Spinal cord (tissue), 10 donors: Measurements from ENCODE around the gene TOM1L1. TPM values are rescaled to one million over a fixed set of nuclear protein-coding genes. Genes with fewer than 3 reads are reported as not detected.

ENCODE experiments used
- DNase-seq, 6 donors: peaks; one replicate each; pipeline versions ENCODE4 v3.0.0 to v3.0.0-alpha.2; 2013 to 2015; ENCODE audit warnings: low spot score in 6 of 6, low read depth in 4 of 6
- H3K27ac ChIP-seq: one replicate; pipeline ENCODE4 v1.5.1; 2013; ENCODE audit warnings: low read depth, low read length, control low read depth
- H3K27me3 ChIP-seq: one replicate; pipeline ENCODE4 v1.6.1; 2013; ENCODE audit warnings: low read length; ENCODE audit not compliant: control insufficient read depth, insufficient read depth
- H3K36me3 ChIP-seq: one replicate; pipeline ENCODE4 v1.6.1; 2013; ENCODE audit warnings: low read length; ENCODE audit not compliant: control insufficient read depth, insufficient read depth
- H3K4me1 ChIP-seq: one replicate; pipeline ENCODE4 v1.6.1; 2013; ENCODE audit warnings: low read length; ENCODE audit not compliant: control insufficient read depth, insufficient read depth
- H3K4me3 ChIP-seq: one replicate; pipeline ENCODE4 v1.5.1; 2013; ENCODE audit warnings: low read depth, low read length, control low read depth
- H3K9me3 ChIP-seq: one replicate; pipeline ENCODE4 v1.6.1; 2013; ENCODE audit warnings: low read length; ENCODE audit not compliant: control insufficient read depth, insufficient read depth
- WGBS: methylation state at CpG from one replicate; pipeline ENCODE4 v1.1.5; 2013; ENCODE audit warnings: missing lambda C conversion rate; ENCODE audit not compliant: insufficient coverage; 5-methylcytosine and 5-hydroxymethylcytosine counted together
- polyA plus RNA-seq, 2 donors: library from polyadenylated mRNA; unstranded; fragments of 120-200 nt; gene quantifications; one replicate each; pipeline ENCODE4 v1.2.1, GENCODE V29; 2013; ENCODE audit not compliant: insufficient read length in 2 of 2
- total RNA-seq, 2 donors: library from RNA; depleted of rRNA in 1 of 2; stranded (reverse); fragments of 120-200 nt in 1 of 2; fragments of >200 nt in 1 of 2; gene quantifications; one replicate each; pipeline versions ENCODE4 v1.2.3 to v1.2.4, GENCODE V29; 2013 to 2014
- donor health status: healthy.

The TOM1L1 gene
- total and polyA plus RNA-seq, 4 donors: 17.2 to 32.3 (median 24.3) TPM

GRCh38 chr17:54891176-54891821 lies 9.4 kb upstream of the TOM1L1 start:
- no peaks in the 10 kb centered on the region for H3K36me3 ChIP-seq
- no CpG with 5 or more reads among the region's 1 CpG for WGBS
- no peaks in the 10 kb centered on the region for H3K27me3 ChIP-seq
- peak in 4 of 6 donors; percentile 54 to 95 (median 78) for DNase-seq
- no peak overlapping the region for H3K27ac ChIP-seq
- H3K4me1 ChIP-seq: no peaks in the 10 kb centered on the region
- H3K9me3 ChIP-seq: no peaks in the 10 kb centered on the region
- H3K4me3 ChIP-seq: no peak overlapping the region

GRCh38 chr17:54892360-54892759 lies 8.3 kb upstream of the TOM1L1 start:
- no peaks in the 10 kb centered on the region for H3K36me3 ChIP-seq
- no peak overlapping the region for H3K27ac ChIP-seq
- H3K27me3 ChIP-seq: no peaks in the 10 kb centered on the region
- DNase-seq: no peak
- H3K4me1 ChIP-seq: no peaks in the 10 kb centered on the region
- no CpG with 5 or more reads among the region's 1 CpG for WGBS
- no peaks in the 10 kb centered on the region for H3K9me3 ChIP-seq
- H3K4me3 ChIP-seq: no peak overlapping the region

GRCh38 chr17:54898576-54898975 lies 2.1 kb upstream of the TOM1L1 start:
- Histone ChIP-seq H3K27ac (no peak overlapping the region), H3K27me3 (no peaks in the 10 kb centered on the region), H3K4me3 (no peak overlapping the region), H3K4me1 (peaks cover 22% of the 10 kb centered on the region), H3K9me3 (no peaks in the 10 kb centered on the region), H3K36me3 (no peaks in the 10 kb centered on the region)
- 50% methylated on average over 1 of the region's 3 CpGs for WGBS
- DNase-seq: no peak

- peaks cover 22% of the 10 kb centered on the region for H3K4me1 ChIP-seq
- no peaks in the 10 kb centered on the region for H3K27me3 ChIP-seq
- no peak overlapping the region for H3K4me3 ChIP-seq
- no peak overlapping the region for H3K27ac ChIP-seq
- peak in 1 of 6 donors; percentile 26 for DNase-seq
- no CpG with 5 or more reads among the region's 3 CpGs for WGBS
- H3K36me3 ChIP-seq: no peaks in the 10 kb centered on the region
- no peaks in the 10 kb centered on the region for H3K9me3 ChIP-seq
These were observed 1.5 kb upstream of the TOM1L1 start for GRCh38 chr17:54899201-54899600.

- H3K4me3 ChIP-seq: peak overlapping the region; percentile 61
- DNase-seq: peak in 2 of 6 donors; percentile 72 to 76
- no peak overlapping the region for H3K27ac ChIP-seq
- no peaks in the 10 kb centered on the region for H3K27me3 ChIP-seq
- H3K36me3 ChIP-seq: no peaks in the 10 kb centered on the region
- no peaks in the 10 kb centered on the region for H3K9me3 ChIP-seq
- WGBS: 4% methylated on average over 6 of the region's 18 CpGs
- H3K4me1 ChIP-seq: peaks cover 22% of the 10 kb centered on the region
These were observed 763 bp upstream of the TOM1L1 start for GRCh38 chr17:54899721-54900456.

- H3K27me3 ChIP-seq: no peaks in the 10 kb centered on the region
- H3K27ac ChIP-seq: no peak overlapping the region
- 20% methylated on average over 2 of the region's 9 CpGs for whole genome bisulfite sequencing
- peak in 2 of 6 donors; percentile 11 to 21 for DNase-seq
- no peaks in the 10 kb centered on the region for H3K9me3 ChIP-seq
- H3K36me3 ChIP-seq: no peaks in the 10 kb centered on the region
- H3K4me1 ChIP-seq: peaks cover 22% of the 10 kb centered on the region
- peak overlapping the region; percentile 61 for H3K4me3 ChIP-seq
These were observed 674 bp downstream of the TOM1L1 start for GRCh38 chr17:54901230-54901822.

- H3K27me3 ChIP-seq: no peaks in the 10 kb centered on the region
- no peak overlapping the region for H3K27ac ChIP-seq
- DNase-seq: no peak
- peaks cover 22% of the 10 kb centered on the region for H3K4me1 ChIP-seq
- no peaks in the 10 kb centered on the region for H3K36me3 ChIP-seq
- WGBS: 100% methylated on average over 5 of the region's 9 CpGs
- H3K4me3 ChIP-seq: no peak overlapping the region
- H3K9me3 ChIP-seq: no peaks in the 10 kb centered on the region
These were observed 1.4 kb downstream of the TOM1L1 start for GRCh38 chr17:54902017-54902416.

- Histone ChIP-seq H3K9me3 (no peaks in the 10 kb centered on the region), H3K4me1 (peaks cover 22% of the 10 kb centered on the region), H3K27ac (no peak overlapping the region), H3K4me3 (no peak overlapping the region), H3K36me3 (no peaks in the 10 kb centered on the region), H3K27me3 (no peaks in the 10 kb centered on the region)
- no peak for DNase-seq
- 94% methylated on average over 2 of the region's 5 CpGs for WGBS
These were observed 2.0 kb downstream of the TOM1L1 start for GRCh38 chr17:54902611-54903010.

- H3K9me3 ChIP-seq: no peaks in the 10 kb centered on the region
- no peak overlapping the region for H3K27ac ChIP-seq
- WGBS: 20% methylated on average over 1 of the region's 1 CpG
- H3K4me3 ChIP-seq: no peak overlapping the region
- no peaks in the 10 kb centered on the region for H3K27me3 ChIP-seq
- DNase-seq: peak in 2 of 6 donors; percentile 55 to 67
- no peaks in the 10 kb centered on the region for H3K36me3 ChIP-seq
- peaks cover 22% of the 10 kb centered on the region for H3K4me1 ChIP-seq
These were observed 2.7 kb downstream of the TOM1L1 start for GRCh38 chr17:54903375-54903774.
